K562 (cell line): ENCODE data around the gene CCDC106. TPM values are rescaled to one million over a fixed set of nuclear protein-coding genes. Genes with fewer than 3 reads are reported as not detected.

Experiments used
- ATAC-seq: fragments of 200-7000 bp; cut with Tn5 transposase; 3 replicates; pipeline ENCODE4 v1.9.1; 2020; ENCODE audit warnings: moderate library complexity
- BruUV-seq: library from RNA; stranded (reverse); fragments of 400-500 nt; replicated peaks from 2 replicates; lab custom pipeline; 2021; lab: Mats Ljungman, UMichigan
- CTCF ChIA-PET: fragments of 300-600 bp; formaldehyde crosslinking; extraction: SDS; loops from one replicate; lab custom pipeline; 2021; ENCODE audit warnings: low intra/inter-chr PET ratio; lab: Yijun Ruan, JAX
- POLR2A ChIA-PET: fragments of 300-600, 350-650 bp; sonication (Branson Sonifier 250); formaldehyde crosslinking; extraction: SDS; loops from one replicate; lab custom pipeline; 2021; ENCODE audit warnings: antibody characterized with exemption, inconsistent platforms; lab: Yijun Ruan, JAX
- DNase-seq, 4 experiments: peaks; one replicate each; pipeline versions ENCODE4 v3.0.0 to v3.0.0-alpha.2; 2011 to 2018; ENCODE audit warnings: low spot score in 3 of 4, mixed read lengths in 3 of 4; ENCODE audit errors: extremely low read depth in 1 of 4
- FAIRE-seq: peaks from 2 replicates; lab custom pipeline; 2011; peaks lifted over from hg19 to GRCh38; lab: Jason Lieb, UNC
- H2AFZ ChIP-seq: 2 replicates; pipeline ENCODE4 v1.6.0; 2011; ENCODE audit warnings: low read depth, low read length, control low read depth, inconsistent platforms
- H3K27ac ChIP-seq: fragments of 200-600 bp; 3 replicates; pipeline ENCODE4 v1.8.0; 2011; ENCODE audit warnings: low read depth, mild to moderate bottlenecking, control low read depth, inconsistent platforms, low read length, moderate library complexity, mixed read lengths; ENCODE audit errors: extremely low read depth
- H3K27me3 ChIP-seq, 2 experiments: fragments of 300-600 bp in 1 of 2; 2 replicates in 1 of 2; 3 replicates in 1 of 2; pipeline versions ENCODE4 v1.6.0 to v1.8.0; 2011; ENCODE audit warnings: inconsistent platforms in 2 of 2, low read length in 2 of 2, mild to moderate bottlenecking in 1 of 2, mixed read lengths in 1 of 2, moderate library complexity in 1 of 2; ENCODE audit not compliant: control insufficient read depth in 2 of 2, insufficient read depth in 2 of 2
- H3K36me3 ChIP-seq: fragments of 300-600 bp; 3 replicates; pipeline ENCODE4 v1.8.0; 2011; ENCODE audit warnings: mild to moderate bottlenecking, low read length, inconsistent platforms; ENCODE audit not compliant: control insufficient read depth, insufficient read depth
- H3K4me1 ChIP-seq, 2 experiments: fragments of 200-600 bp in 1 of 2; replicated peaks in 1 of 2; 2 replicates in 1 of 2; 3 replicates in 1 of 2; pipeline versions ENCODE4 v1.5.1 to v1.8.0; 2011; ENCODE audit warnings: inconsistent platforms in 2 of 2, low read length in 2 of 2, mild to moderate bottlenecking in 1 of 2, mixed read lengths in 1 of 2, moderate library complexity in 1 of 2; ENCODE audit not compliant: control insufficient read depth in 2 of 2, insufficient read depth in 2 of 2
- H3K4me2 ChIP-seq: 2 replicates; pipeline ENCODE4 v1.6.1; 2011; ENCODE audit warnings: low read length, control low read depth, inconsistent platforms, mixed read lengths; ENCODE audit not compliant: insufficient read depth
- H3K4me3 ChIP-seq: fragments of 200-600 bp; sonication (generic), shearing (Covaris generic); 2 replicates; pipeline ENCODE4 v1.5.1; 2016; ENCODE audit warnings: control low read depth, inconsistent platforms
- H3K79me2 ChIP-seq: fragments of 200-600 bp; 3 replicates; pipeline ENCODE4 v1.8.0; 2011; ENCODE audit warnings: low read length, inconsistent platforms; ENCODE audit not compliant: control insufficient read depth, insufficient read depth
- H3K9ac ChIP-seq, 2 experiments: 2 replicates each; pipeline versions ENCODE4 v1.6.0 to v1.6.1; 2011; ENCODE audit warnings: low read depth in 2 of 2, low read length in 2 of 2, control low read depth in 1 of 2, inconsistent platforms in 1 of 2, mild to moderate bottlenecking in 1 of 2, mixed read lengths in 1 of 2; ENCODE audit not compliant: insufficient read depth in 1 of 2
- H3K9me1 ChIP-seq: one replicate; pipeline ENCODE4 v1.6.0; 2011; ENCODE audit warnings: inconsistent platforms, mild to moderate bottlenecking, low read length, moderate library complexity; ENCODE audit not compliant: control insufficient read depth, insufficient read depth
- H3K9me3 ChIP-seq: replicated peaks from 2 replicates; pipeline ENCODE4 v1.5.1; 2011; ENCODE audit warnings: low read depth, low read length, inconsistent platforms; ENCODE audit not compliant: control insufficient read depth, insufficient read depth
- H4K20me1 ChIP-seq: replicated peaks from 2 replicates; pipeline ENCODE4 v1.6.1; 2011; ENCODE audit warnings: low read length, inconsistent platforms, mixed read lengths; ENCODE audit not compliant: control insufficient read depth, insufficient read depth
- POLR2G ChIP-seq: fragments of 200-400 bp; formaldehyde crosslinking; IDR thresholded peaks from 2 replicates; pipeline ENCODE4 v1.6.1; 2017; ENCODE audit warnings: low read depth, mild to moderate bottlenecking, antibody characterized with exemption, low read length, moderate library complexity
- RBFOX2 ChIP-seq: fragments of 200-400 bp; formaldehyde crosslinking; IDR thresholded peaks from 2 replicates; pipeline ENCODE4 v1.6.1; 2017; ENCODE audit warnings: low read depth, mild to moderate bottlenecking, low read length, moderate library complexity
- SNAPC5 ChIP-seq: fragments of 250-450 bp; sonication (Bioruptor Pico); IDR thresholded peaks from 2 replicates; pipeline ENCODE4 v1.8.0; 2021; ENCODE audit warnings: moderate library complexity, mild to moderate bottlenecking, inconsistent platforms
- STAT6 ChIP-seq: sonication (generic); formaldehyde crosslinking; IDR thresholded peaks from 2 replicates; pipeline ENCODE4 v1.8.1; 2023; ENCODE audit warnings: mild to moderate bottlenecking, missing genetic modification reagents
- ZBTB33 ChIP-seq: sonication (generic); formaldehyde crosslinking; IDR thresholded peaks from 2 replicates; pipeline ENCODE4 v1.8.1; 2023; ENCODE audit warnings: mild to moderate bottlenecking, missing genetic modification reagents
- ZNF644 ChIP-seq: fragments of 200-800 bp; sonication (Bioruptor generic); IDR thresholded peaks from 2 replicates; pipeline ENCODE4 v1.6.1; 2016; ENCODE audit warnings: low read depth, missing genetic modification characterization, missing compliant biosample characterization
- WGBS: fragments of 100-300 bp; shearing (Covaris generic); methylation state at CpG from one replicate; pipeline ENCODE4 v1.1.6; 2016; ENCODE audit warnings: low coverage, mixed read lengths; ENCODE audit not compliant: insufficient coverage; ENCODE audit errors: missing lambda C conversion rate; 5-methylcytosine and 5-hydroxymethylcytosine counted together
- in situ Hi-C: fragments of 300-500 bp; cut with MboI; formaldehyde crosslinking; loops from 4 replicates; pipeline ENCODE4 v1.15.0; 2018; ENCODE audit warnings: inconsistent platforms, mixed read lengths
- intact Hi-C: fragments of 100-400 bp; cut with micrococcal nuclease; formaldehyde crosslinking; loops from 2 replicates; pipeline ENCODE4 v1.14.2; 2022
- polyA plus RNA-seq, 8 experiments: library from polyadenylated mRNA; depleted of rRNA in 4 of 8; stranded (reverse) in 5 of 8; unstranded in 3 of 8; fragments of >200 nt; fragmentation: Nextera tagmentation in 2 of 8; fragmentation: Illumina TruSeq in 1 of 8; extraction: Ambion mirVana in 2 of 8; extraction: Trizol in 1 of 8; gene quantifications; 2 replicates each; pipeline versions ENCODE4 v1.2.1 to v1.2.3, GENCODE V29; 2011 to 2014; ENCODE audit warnings: inconsistent platforms in 1 of 8, missing spikeins in 1 of 8
- total RNA-seq, 7 experiments: library from RNA; depleted of rRNA in 6 of 7; stranded (reverse); fragments of >200 nt in 6 of 7; fragmentation: Illumina TruSeq in 2 of 7; extraction: Trizol in 2 of 7; gene quantifications; 2 replicates each; pipeline versions ENCODE4 v1.2.1 to v1.2.3, GENCODE V29; 2011 to 2021; ENCODE audit warnings: low replicate concordance in 1 of 7

The CCDC106 gene
- total and polyA plus RNA-seq, 9 of the 15 experiments (the other 6 are each of a cell fraction or from before 2014, with no cell fraction given), result 0.10 to 27.5 (median 15.0) TPM; not detected in 1

GRCh38 chr19:55637534-55637933 is 10.5 kb upstream of the CCDC106 start:
- DNase-seq (no peak), FAIRE-seq (no peak)
- Histone ChIP-seq H3K79me2 (peaks cover 65% of the 10 kb centered on the region), H3K9me1 (no peaks in the 10 kb centered on the region), H3K4me2 (no peak overlapping the region), H3K9me3 (0 out of 2 replicates have a peak, but pooled peaks cover 2% of the 10 kb centered on the region), H3K27ac (no peak overlapping the region), H3K36me3 (peaks cover 11% of the 10 kb centered on the region; the same call in 2 of the 3 replicates), H3K27me3 (no peaks in the 10 kb centered on the region), H3K4me3 (no peak overlapping the region), H3K9ac (0 out of 4 replicates have a peak overlapping the region, but pooled peaks of 1 of the 2 experiments have one; percentile 46), H3K4me1 (peaks cover 30 to 47% of the 10 kb centered on the region in 2 experiments), H2AFZ (no peak overlapping the region), H4K20me1 (no peaks in the 10 kb centered on the region)
- CTCF ChIA-PET, result no interaction called here
- in situ Hi-C loops, result loop anchor here (5.0 to 25.0 kb wide), 4 partner anchors 175 to 763 kb away; partner anchors contain the start of genes FCAR, TNNT1 and ZSCAN5A
- WGBS, result 63% methylated on average over 11 of the region's 11 CpGs
- BruUV-seq, result no TSS peak
- POLR2A ChIA-PET, result interaction anchor here (0.6 to 2.0 kb wide), 13 partner anchors 9 to 1425 kb away, joined by 3 to 8 read pairs (median 4); partner anchors contain the start of genes CCDC106 and FIZ1
- intact Hi-C loops, result loop anchor here (10.0 kb wide), 1 partner anchor 493 kb away; the partner anchor contains the start of gene TNNT1
- peak; percentile 46; the same call in 1 of the 2 replicates for TF ChIP-seq POLR2G
- no peak for TF ChIP-seq ZNF644 (tag)
- peak; percentile 29 for TF ChIP-seq RBFOX2
- no peak for TF ChIP-seq STAT6
- no peak for TF ChIP-seq SNAPC5 (CRISPR knock-in tag)
- peak; percentile 29; the same call in 1 of the 2 replicates for TF ChIP-seq ZBTB33 (CRISPR knock-in tag)
- TF ChIP-seq, all 486 proteins: peak for 3
- no peak for ATAC-seq
